Measurements from ENCODE around the gene CABP2. TPM values are rescaled to one million over a fixed set of nuclear protein-coding genes. Genes with fewer than 3 reads are reported as not detected.

The CABP2 gene
- total and polyA plus RNA-seq, 10 of the 15 experiments (the other 5 are each of a cell fraction or from before 2014, with no cell fraction given), result not detected

DNA sequence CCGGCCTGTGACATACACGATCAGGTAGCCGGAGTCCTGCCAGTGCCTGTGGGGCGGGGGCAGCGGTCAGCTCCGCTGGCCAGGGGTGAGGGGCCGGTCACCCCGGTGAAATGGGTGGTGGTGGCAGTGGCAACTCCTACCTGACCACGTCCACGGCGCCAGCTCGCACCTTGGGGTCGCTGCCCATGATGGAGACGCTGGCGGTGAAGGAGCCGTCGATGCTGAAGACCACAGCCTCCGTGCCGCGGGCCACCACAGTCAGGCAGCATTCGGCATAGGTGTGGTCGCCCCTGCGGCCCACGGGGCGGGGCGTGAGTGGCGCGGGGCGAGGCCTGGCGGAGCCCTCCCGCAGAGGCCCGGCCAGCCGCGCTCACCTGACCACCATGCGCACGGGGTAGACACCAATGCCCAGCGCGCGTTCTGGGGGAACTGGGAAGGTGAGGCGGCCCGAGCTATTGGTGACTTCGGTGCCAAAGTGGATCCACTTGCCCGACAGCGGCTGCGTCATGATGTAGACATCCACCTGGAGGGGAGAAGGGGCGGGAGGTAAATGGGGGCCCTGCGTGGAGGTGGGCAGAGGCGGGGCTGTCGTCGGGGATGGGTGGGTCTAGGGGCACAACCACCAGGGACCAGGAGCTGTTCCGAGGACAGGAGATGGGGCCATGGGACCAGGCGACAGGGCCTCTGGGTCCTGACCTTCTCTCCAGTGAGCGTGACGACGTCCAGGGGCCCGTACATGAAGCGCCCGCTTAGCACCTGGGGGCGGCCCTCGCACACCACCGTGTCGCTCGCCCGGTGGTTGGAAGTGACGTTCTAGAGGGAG is 29.5 kb downstream of the CABP2 start:
- H3K4me3 ChIP-seq, result no peak overlapping the region
- TF ChIP-seq POLR2A (IDR thresholded peaks at IDR 0.05; ENCODE audit: low read depth, low read length) (0 out of 2 replicates have a peak, but pooled peaks have one; percentile 3), ZSCAN29 (IDR thresholded peaks at IDR 0.05) (no peak)
- no peaks in the 10 kb centered on the region for H3K4me1 ChIP-seq (ENCODE audit: control insufficient read depth, insufficient read depth, low read length)
- H3K4me2 ChIP-seq (ENCODE audit: control insufficient read depth, insufficient read depth), result no peak overlapping the region
- no peaks in the 10 kb centered on the region for H3K9me3 ChIP-seq (replicated peaks; ENCODE audit: control insufficient read depth, insufficient read depth, low read length)
- CTCF ChIA-PET, result no interaction called here
- ATAC-seq, result no peak
- intact Hi-C loops (cut with micrococcal nuclease; ENCODE audit: unreplicated experiment) (no loop called here), in situ Hi-C loops (cut with MboI) (no loop called here)
- DNase-seq (ENCODE audit: low read depth, low spot score), result no peak
- no peak overlapping the region for H2AFZ ChIP-seq (ENCODE audit: control insufficient read depth, low read depth, low read length)
- H3K27me3 ChIP-seq (replicated peaks in 1 of 2; ENCODE audit: control insufficient read depth in 2 of 2, insufficient read depth in 2 of 2, low read length in 1 of 2), result no peaks in the 10 kb centered on the region
- H3K36me3 ChIP-seq (ENCODE audit: control insufficient read depth in 2 of 2, insufficient read depth in 2 of 2, low read length in 1 of 2), result peaks cover 4 to 30% of the 10 kb centered on the region in 2 experiments; a peak in 3 of 4 replicates
- RAD21 ChIA-PET (ENCODE audit: unreplicated experiment), result no interaction called here
- no peak for FAIRE-seq
- SMC1A ChIA-PET (ENCODE audit: uncharacterized antibody, unreplicated experiment), result no interaction called here
- no peaks in the 10 kb centered on the region for H3K79me2 ChIP-seq (ENCODE audit: control insufficient read depth, insufficient read depth, low read length)
- 97% methylated on average over 53 of the region's 65 CpGs for whole genome bisulfite sequencing (ENCODE audit: insufficient coverage, insufficient replicate concordance, low lambda C conversion rate, missing lambda C conversion rate)
- BruUV-seq (replicated peaks), result TSS peak; percentile 43
- POLR2A ChIA-PET, result no interaction called here
- H3K27ac ChIP-seq (ENCODE audit: control insufficient read depth, insufficient read depth), result no peak overlapping the region
- H3K9ac ChIP-seq (ENCODE audit: control insufficient read depth, insufficient read depth, low read length), result no peak overlapping the region
- no peaks in the 10 kb centered on the region; the same call in 1 of the 2 replicates for H4K20me1 ChIP-seq (ENCODE audit: control insufficient read depth, insufficient read depth)

DNA sequence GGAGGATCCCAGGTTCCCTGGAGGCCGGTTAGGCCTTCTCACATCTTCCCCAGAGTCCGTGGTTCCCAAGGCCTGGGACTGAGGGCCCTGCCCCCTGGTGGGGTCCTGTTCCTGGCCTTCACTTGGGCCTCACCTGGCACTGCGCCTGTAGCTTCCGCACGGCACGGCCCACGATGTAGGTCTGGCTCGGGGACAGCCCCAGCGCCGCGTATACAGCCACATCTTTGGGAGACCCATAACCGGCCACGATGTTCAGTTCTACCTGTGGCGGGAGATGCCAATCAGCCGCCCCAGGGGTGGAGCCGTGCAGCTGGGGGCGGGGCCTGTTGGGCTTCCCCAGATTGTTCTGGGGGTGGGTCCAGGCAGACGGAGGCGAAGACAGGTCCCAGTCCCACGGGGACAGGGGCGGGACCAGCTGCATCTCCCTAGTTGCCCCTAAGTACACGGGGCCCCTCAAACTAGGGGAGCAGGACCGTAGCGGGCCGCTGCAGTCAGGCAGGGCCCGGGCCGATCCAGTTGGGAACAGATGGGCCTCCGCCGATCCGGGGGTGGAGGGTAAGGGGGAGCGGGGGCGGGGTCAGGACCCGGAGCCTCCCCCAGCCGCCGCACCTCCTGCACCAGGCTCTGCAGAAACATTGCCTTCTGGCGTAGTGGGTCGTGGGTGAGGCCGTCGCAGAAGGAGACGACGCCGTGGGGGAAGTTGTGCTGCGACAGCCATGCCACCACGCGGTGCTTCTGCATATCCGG is 30.3 kb downstream of the CABP2 start:
- Histone ChIP-seq H3K79me2 (ENCODE audit: control insufficient read depth, insufficient read depth, low read length) (peaks cover 1% of the 10 kb centered on the region), H3K4me1 (ENCODE audit: control insufficient read depth, insufficient read depth, low read length) (peaks cover 2% of the 10 kb centered on the region), H3K36me3 (ENCODE audit: control insufficient read depth in 2 of 2, insufficient read depth in 2 of 2, low read length in 1 of 2) (peaks cover 4 to 30% of the 10 kb centered on the region in 2 experiments; a peak in 3 of 4 replicates), H3K4me3 (no peak overlapping the region), H3K4me2 (ENCODE audit: control insufficient read depth, insufficient read depth) (no peak overlapping the region), H4K20me1 (ENCODE audit: control insufficient read depth, insufficient read depth) (no peaks in the 10 kb centered on the region; the same call in 1 of the 2 replicates), H3K9me3 (replicated peaks; ENCODE audit: control insufficient read depth, insufficient read depth, low read length) (no peaks in the 10 kb centered on the region), H3K27ac (ENCODE audit: control insufficient read depth, insufficient read depth) (no peak overlapping the region), H2AFZ (ENCODE audit: control insufficient read depth, low read depth, low read length) (no peak overlapping the region), H3K9ac (ENCODE audit: control insufficient read depth, insufficient read depth, low read length) (no peak overlapping the region), H3K27me3 (replicated peaks in 1 of 2; ENCODE audit: control insufficient read depth in 2 of 2, insufficient read depth in 2 of 2, low read length in 1 of 2) (no peaks in the 10 kb centered on the region)
- 82% methylated on average over 37 of the region's 46 CpGs for WGBS (ENCODE audit: insufficient coverage, insufficient replicate concordance, low lambda C conversion rate, missing lambda C conversion rate)
- intact Hi-C loops (cut with micrococcal nuclease; ENCODE audit: unreplicated experiment), result no loop called here
- TF ChIP-seq, protein P1, sequence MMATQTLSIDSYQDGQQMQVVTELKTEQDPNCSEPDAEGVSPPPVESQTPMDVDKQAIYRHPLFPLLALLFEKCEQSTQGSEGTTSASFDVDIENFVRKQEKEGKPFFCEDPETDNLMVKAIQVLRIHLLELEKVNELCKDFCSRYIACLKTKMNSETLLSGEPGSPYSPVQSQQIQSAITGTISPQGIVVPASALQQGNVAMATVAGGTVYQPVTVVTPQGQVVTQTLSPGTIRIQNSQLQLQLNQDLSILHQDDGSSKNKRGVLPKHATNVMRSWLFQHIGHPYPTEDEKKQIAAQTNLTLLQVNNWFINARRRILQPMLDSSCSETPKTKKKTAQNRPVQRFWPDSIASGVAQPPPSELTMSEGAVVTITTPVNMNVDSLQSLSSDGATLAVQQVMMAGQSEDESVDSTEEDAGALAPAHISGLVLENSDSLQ (IDR thresholded peaks at IDR 0.05), result peak; percentile 59
- TF ChIP-seq, protein P2, sequence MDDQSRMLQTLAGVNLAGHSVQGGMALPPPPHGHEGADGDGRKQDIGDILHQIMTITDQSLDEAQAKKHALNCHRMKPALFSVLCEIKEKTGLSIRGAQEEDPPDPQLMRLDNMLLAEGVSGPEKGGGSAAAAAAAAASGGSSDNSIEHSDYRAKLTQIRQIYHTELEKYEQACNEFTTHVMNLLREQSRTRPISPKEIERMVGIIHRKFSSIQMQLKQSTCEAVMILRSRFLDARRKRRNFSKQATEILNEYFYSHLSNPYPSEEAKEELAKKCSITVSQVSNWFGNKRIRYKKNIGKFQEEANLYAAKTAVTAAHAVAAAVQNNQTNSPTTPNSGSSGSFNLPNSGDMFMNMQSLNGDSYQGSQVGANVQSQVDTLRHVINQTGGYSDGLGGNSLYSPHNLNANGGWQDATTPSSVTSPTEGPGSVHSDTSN (IDR thresholded peaks at IDR 0.05; ENCODE audit: insufficient replicate concordance, low read depth, low read length), result peak; percentile 10
- no peak for TF ChIP-seq NR2F1 (conservative IDR thresholded peaks at IDR 0.05)
- RAD21 ChIA-PET (ENCODE audit: unreplicated experiment), result interaction anchor here (0.8 kb wide), 1 partner anchor 92 kb away, joined by 4 read pairs; no protein-coding TSS in a partner anchor
- ATAC-seq (no peak), DNase-seq (ENCODE audit: low read depth, low spot score) (no peak), FAIRE-seq (no peak)
- no TSS peak for BruUV-seq (replicated peaks)
- POLR2A ChIA-PET, result no interaction called here
- CTCF ChIA-PET, result interaction anchor here (1.2 kb wide), 1 partner anchor 13 kb away, joined by 5 read pairs; the partner anchor contains the start of gene PITPNM1
- SMC1A ChIA-PET (ENCODE audit: uncharacterized antibody, unreplicated experiment), result no interaction called here
- in situ Hi-C loops (cut with MboI), result no loop called here
